ENCODE measurements around the gene RASEF.

RASEF gene

DNA sequence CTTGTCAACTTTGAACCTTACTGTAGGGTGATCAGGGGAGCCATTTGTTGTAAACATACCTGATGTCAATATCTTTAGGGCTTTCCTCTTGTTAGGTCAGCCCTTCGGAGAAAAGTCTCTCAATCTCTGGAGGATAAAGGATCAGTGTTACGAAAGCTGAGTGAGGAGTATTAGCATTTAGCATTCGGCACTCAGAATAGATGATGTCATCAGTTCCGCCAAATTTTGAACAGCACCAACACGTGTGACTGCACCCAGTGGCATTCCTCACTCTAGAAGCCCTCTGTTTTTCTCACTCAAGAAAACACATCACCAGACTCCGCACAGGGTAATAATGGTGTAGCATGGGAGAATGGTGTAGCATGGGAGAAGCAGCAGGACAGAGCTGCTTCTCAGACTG lies 87.8 kb downstream of the RASEF start:
- H3K27me3 ChIP-seq (replicated peaks; ENCODE audit: insufficient read depth, low read length), result no peaks in the 10 kb centered on the region
- H3K79me2 ChIP-seq (ENCODE audit: low read length), result no peaks in the 10 kb centered on the region
- H3K4me1 ChIP-seq (ENCODE audit: low read length), result no peaks in the 10 kb centered on the region
- no peak for DNase-seq
- no peaks in the 10 kb centered on the region for H3K36me3 ChIP-seq (replicated peaks; ENCODE audit: insufficient read depth, low read length)
- H3K9me3 ChIP-seq (replicated peaks; ENCODE audit: insufficient read depth, low read length), result no peaks in the 10 kb centered on the region
- TF ChIP-seq EZH2 (optimal IDR thresholded peaks at IDR 0.05; ENCODE audit: low read depth, low read length) (no peak), EZH2phosphoT487 (IDR thresholded peaks at IDR 0.05; ENCODE audit: low read length) (no peak)
- TF ChIP-seq, protein P1, sequence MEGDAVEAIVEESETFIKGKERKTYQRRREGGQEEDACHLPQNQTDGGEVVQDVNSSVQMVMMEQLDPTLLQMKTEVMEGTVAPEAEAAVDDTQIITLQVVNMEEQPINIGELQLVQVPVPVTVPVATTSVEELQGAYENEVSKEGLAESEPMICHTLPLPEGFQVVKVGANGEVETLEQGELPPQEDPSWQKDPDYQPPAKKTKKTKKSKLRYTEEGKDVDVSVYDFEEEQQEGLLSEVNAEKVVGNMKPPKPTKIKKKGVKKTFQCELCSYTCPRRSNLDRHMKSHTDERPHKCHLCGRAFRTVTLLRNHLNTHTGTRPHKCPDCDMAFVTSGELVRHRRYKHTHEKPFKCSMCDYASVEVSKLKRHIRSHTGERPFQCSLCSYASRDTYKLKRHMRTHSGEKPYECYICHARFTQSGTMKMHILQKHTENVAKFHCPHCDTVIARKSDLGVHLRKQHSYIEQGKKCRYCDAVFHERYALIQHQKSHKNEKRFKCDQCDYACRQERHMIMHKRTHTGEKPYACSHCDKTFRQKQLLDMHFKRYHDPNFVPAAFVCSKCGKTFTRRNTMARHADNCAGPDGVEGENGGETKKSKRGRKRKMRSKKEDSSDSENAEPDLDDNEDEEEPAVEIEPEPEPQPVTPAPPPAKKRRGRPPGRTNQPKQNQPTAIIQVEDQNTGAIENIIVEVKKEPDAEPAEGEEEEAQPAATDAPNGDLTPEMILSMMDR (IDR thresholded peaks at IDR 0.05; ENCODE audit: low read length), result no peak
- no peaks in the 10 kb centered on the region for H4K20me1 ChIP-seq (ENCODE audit: insufficient read depth, low read length)
- no peaks in the 10 kb centered on the region for H3F3A ChIP-seq (ENCODE audit: insufficient read depth, low read length)
- H3K9me2 ChIP-seq (replicated peaks; ENCODE audit: insufficient read depth, low read length), result no peaks in the 10 kb centered on the region
- no peak overlapping the region for H3K27ac ChIP-seq (ENCODE audit: low read length)
- no peak overlapping the region for H3K4me2 ChIP-seq (ENCODE audit: low read depth, low read length)
- H3K4me3 ChIP-seq (ENCODE audit: low read length), result no peak overlapping the region
- no peak overlapping the region for H3K9ac ChIP-seq (ENCODE audit: low read length)
- H2AFZ ChIP-seq (ENCODE audit: low read length), result no peak overlapping the region

DNA sequence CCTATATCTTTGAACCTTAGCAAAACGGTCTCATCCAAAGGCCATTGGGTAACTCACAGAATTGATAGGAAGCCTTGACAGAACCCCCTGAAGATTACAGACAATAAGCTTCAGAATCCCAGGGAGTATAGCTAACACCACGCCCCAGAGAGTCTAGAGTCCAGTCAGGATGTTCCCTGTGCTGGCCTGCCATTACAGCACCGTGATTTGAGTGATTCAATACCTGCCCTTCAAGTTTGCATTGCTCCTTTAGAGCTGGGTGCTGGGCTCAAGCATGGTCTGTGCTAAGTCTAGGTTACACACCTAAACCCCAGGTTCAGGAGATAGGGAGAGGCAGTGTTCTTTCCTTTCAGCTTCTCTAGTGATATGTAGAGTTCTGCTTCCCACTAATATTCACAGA lies 90.5 kb downstream of the RASEF start:
- Histone ChIP-seq H4K20me1 (ENCODE audit: insufficient read depth, low read length) (no peaks in the 10 kb centered on the region), H3K36me3 (replicated peaks; ENCODE audit: insufficient read depth, low read length) (no peaks in the 10 kb centered on the region), H3F3A (ENCODE audit: insufficient read depth, low read length) (no peaks in the 10 kb centered on the region), H3K27ac (ENCODE audit: low read length) (no peak overlapping the region), H3K27me3 (replicated peaks; ENCODE audit: insufficient read depth, low read length) (no peaks in the 10 kb centered on the region), H3K4me1 (ENCODE audit: low read length) (no peaks in the 10 kb centered on the region), H3K9ac (ENCODE audit: low read length) (no peak overlapping the region), H3K4me3 (ENCODE audit: low read length) (no peak overlapping the region), H3K9me2 (replicated peaks; ENCODE audit: insufficient read depth, low read length) (no peaks in the 10 kb centered on the region), H2AFZ (ENCODE audit: low read length) (no peak overlapping the region), H3K79me2 (ENCODE audit: low read length) (no peaks in the 10 kb centered on the region), H3K9me3 (replicated peaks; ENCODE audit: insufficient read depth, low read length) (no peaks in the 10 kb centered on the region), H3K4me2 (ENCODE audit: low read depth, low read length) (no peak overlapping the region)
- TF ChIP-seq EZH2 (optimal IDR thresholded peaks at IDR 0.05; ENCODE audit: low read depth, low read length) (no peak), EZH2phosphoT487 (IDR thresholded peaks at IDR 0.05; ENCODE audit: low read length) (no peak)
- TF ChIP-seq, protein P1 (IDR thresholded peaks at IDR 0.05; ENCODE audit: low read length), result no peak
- no peak for DNase-seq

DNA sequence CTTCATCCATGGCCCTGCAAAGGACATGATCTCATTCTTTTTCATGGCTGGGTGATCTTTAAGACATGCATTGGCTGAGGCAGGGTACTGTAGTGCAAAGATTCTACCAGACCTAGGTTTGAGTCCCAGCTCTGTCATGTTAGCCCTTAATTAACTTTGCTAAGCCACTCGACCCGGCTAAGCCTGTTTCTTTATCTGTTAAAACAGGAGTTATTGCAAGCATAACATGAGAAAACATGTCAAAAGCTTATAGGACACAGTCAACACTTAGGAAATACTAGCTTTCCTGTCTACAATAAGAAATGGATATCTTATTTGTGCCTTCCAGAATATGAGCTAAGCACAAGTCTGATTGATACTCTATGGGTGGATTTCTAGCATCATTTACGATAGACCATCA lies 92.6 kb downstream of the RASEF start:
- H3K9me2 ChIP-seq (replicated peaks; ENCODE audit: insufficient read depth, low read length), result no peaks in the 10 kb centered on the region
- no peak overlapping the region for H2AFZ ChIP-seq (ENCODE audit: low read length)
- TF ChIP-seq EZH2phosphoT487 (IDR thresholded peaks at IDR 0.05; ENCODE audit: low read length) (no peak), EZH2 (optimal IDR thresholded peaks at IDR 0.05; ENCODE audit: low read depth, low read length) (no peak)
- TF ChIP-seq, protein P1 (IDR thresholded peaks at IDR 0.05; ENCODE audit: low read length), result no peak
- H3K4me3 ChIP-seq (ENCODE audit: low read length), result no peak overlapping the region
- no peaks in the 10 kb centered on the region for H3F3A ChIP-seq (ENCODE audit: insufficient read depth, low read length)
- H3K4me2 ChIP-seq (ENCODE audit: low read depth, low read length), result no peak overlapping the region
- H3K4me1 ChIP-seq (ENCODE audit: low read length), result no peaks in the 10 kb centered on the region
- no peak overlapping the region for H3K9ac ChIP-seq (ENCODE audit: low read length)
- H3K79me2 ChIP-seq (ENCODE audit: low read length), result no peaks in the 10 kb centered on the region
- no peaks in the 10 kb centered on the region for H3K27me3 ChIP-seq (replicated peaks; ENCODE audit: insufficient read depth, low read length)
- no peaks in the 10 kb centered on the region for H3K36me3 ChIP-seq (replicated peaks; ENCODE audit: insufficient read depth, low read length)
- no peak overlapping the region for H3K27ac ChIP-seq (ENCODE audit: low read length)
- H3K9me3 ChIP-seq (replicated peaks; ENCODE audit: insufficient read depth, low read length), result no peaks in the 10 kb centered on the region
- H4K20me1 ChIP-seq (ENCODE audit: insufficient read depth, low read length), result no peaks in the 10 kb centered on the region
- no peak for DNase-seq
